HFF-Myc (cell line): Measurements from ENCODE around the gene GID8.

Experiments used
- DNase-seq: peaks from one replicate; pipeline ENCODE4 v3.0.0-alpha.2; 2011; ENCODE audit warnings: low read depth; ENCODE audit errors: extremely low read depth
- H3K4me3 ChIP-seq: replicated peaks from 2 replicates; pipeline ENCODE4 v1.5.1; 2011; ENCODE audit warnings: low read depth, mild to moderate bottlenecking, control low read depth, low read length
- CTCF ChIP-seq: IDR thresholded peaks from 2 replicates; pipeline ENCODE4 v1.5.1; 2012; ENCODE audit warnings: mild to moderate bottlenecking, low read depth, low read length, control low read depth; ENCODE audit errors: missing control alignments

The GID8 gene

DNA sequence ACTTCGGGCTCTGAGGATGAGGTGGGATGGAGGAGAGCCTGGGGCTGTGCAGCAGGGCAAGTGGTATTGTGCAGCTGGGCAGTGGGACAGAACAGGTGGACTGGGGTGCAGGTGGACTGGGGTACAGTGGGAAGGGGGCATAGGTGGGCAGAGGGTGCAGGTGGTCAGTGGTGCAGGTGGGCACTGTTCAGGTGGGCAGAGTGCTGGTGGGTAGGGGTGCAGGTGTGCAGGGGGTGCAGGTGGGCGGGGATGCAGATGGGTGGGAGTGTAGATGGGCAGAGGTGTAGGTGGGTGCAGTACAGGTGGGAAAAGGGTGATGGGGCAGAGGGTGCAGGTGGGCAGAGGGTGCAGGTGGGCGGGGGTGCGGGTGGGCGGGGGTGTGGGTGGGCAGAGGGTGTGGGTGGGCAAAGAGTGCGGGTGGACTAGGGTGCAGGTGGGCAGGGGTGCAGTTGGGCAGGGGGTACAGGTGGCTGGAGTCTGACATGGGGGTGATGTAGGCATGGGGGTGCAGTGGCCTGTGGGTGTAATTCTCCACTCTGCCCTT, 48.4 kb downstream of the GID8 start:
- no peak for TF ChIP-seq CTCF
- no peak overlapping the region for H3K4me3 ChIP-seq
- no peak for DNase-seq

- no peak for DNase-seq
- no peak for TF ChIP-seq CTCF
- H3K4me3 ChIP-seq, result no peak overlapping the region
Observed at GRCh38 chr20:62987114-62987513, 49.2 kb downstream of the GID8 start.

GRCh38 chr20:62989201-62989601, 51.3 kb downstream of the GID8 start:
- TF ChIP-seq CTCF, result no peak
- no peak for DNase-seq
- H3K4me3 ChIP-seq, result no peak overlapping the region

DNA sequence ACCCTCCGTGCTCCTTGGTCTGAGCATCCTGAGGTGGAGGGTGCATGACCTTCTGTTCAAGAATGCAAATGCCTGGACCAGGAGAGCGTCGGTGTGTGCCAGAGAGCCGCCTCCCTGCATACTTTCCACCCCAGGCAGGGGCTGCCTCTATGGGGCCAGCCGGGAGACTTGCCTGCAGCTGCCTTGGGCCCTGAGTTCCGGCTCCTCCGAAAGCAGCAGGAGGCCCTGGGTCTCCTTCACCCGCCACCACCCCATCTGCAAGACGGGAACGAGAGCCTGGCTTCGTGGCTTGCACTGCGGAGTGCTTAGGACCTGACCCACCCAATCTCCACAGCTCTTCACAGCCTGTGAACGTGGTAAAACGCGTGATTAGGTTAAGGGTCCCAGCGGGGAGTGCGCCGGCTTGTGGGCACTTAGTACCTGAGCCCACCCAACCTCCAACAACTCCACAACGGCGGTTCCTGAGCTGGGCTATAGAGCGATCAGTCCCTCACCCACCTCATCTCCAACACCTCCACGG, 52.4 kb downstream of the GID8 start:
- TF ChIP-seq CTCF, result no peak
- H3K4me3 ChIP-seq, result no peak overlapping the region
- no peak for DNase-seq

DNA sequence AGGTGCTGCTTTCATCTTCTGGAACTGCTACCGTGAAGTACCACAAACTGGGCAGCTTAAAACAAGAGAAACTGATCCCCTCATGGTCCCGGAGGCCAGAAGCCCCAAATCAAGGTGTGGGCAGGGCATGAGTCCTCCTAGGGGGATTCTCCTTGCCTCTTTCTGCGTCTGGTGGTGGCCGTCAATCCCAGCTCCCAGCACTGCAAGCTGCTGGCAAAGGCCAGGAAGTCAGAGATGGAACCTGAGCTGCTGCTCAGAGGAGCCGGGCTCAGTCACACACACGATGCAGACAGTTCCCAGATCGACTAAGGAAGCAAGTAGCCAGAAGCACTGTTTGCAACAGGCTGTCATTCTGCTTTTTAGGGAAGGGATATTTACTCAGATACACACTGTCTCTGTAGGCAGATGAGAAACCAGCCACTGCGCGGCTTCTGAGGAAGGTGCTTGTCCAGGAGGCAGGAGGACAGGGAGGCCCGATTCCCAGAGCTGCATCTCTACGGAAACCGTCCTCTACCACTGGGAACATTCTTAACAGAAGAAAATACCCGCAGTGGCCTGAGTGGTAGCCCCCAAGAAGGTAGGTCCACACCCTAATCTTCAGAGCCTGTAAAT, 53.4 kb downstream of the GID8 start:
- no peak for TF ChIP-seq CTCF
- H3K4me3 ChIP-seq, result no peak overlapping the region
- no peak for DNase-seq

DNA sequence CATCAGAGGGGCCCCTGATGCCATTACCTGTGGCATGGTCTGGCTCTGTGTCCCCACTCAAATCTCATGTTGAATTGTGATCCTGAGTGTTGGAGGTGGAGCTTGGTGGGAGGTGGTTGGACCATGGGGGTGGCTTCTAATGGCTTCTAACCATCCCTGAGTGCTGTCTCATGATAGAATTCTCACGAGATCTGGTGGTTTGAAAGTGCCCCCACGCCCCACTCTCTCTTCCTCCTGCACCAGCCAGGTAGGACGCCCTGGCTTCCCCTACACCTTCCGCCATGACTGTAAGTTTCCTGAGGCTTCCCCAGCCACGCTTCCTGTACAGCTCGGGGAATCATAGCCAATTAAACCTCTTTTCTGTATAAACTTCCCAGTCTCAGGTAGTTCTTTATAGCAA, 53.9 kb downstream of the GID8 start:
- no peak for DNase-seq
- no peak overlapping the region for H3K4me3 ChIP-seq
- no peak for TF ChIP-seq CTCF
